ENCODE results near the gene BUD31. TPM values are rescaled to one million over a fixed set of nuclear protein-coding genes. Genes with fewer than 3 reads are reported as not detected.

Gene BUD31
- total and polyA plus RNA-seq, 2 of the 8 experiments (the other 6 are each of a cell fraction or from before 2014, with no cell fraction given), result 46.7 to 114 TPM

DNA sequence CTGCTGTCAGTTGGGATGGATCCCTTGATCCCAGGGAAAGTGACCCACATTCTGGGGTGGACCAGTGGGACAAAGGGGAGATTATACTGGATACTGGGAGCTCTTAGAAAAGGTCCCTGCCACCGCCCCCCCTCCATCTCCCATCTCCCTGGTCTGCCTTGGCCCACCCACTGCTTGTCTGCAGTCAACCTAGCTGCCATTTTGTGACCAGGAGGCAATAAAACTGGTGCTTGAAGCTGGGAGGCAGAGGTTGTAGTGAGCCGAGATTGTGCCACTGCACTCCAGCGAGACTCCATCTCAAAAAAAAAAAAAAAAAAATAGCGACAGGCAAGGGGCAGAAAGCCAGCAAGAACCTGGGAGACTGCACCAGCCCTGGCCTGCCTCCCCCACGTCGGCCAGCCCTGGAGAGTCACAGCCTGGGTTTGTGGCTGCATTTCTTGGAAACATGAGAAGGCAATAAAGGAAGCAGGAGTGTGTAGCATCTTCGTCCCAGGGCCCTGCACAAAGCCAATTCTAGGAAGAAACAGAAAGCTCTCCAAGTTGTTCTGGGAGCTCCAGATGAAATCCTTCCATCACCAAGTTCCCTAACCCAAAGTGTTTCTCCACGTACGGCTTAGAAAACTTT is 38.9 kb upstream of the BUD31 start:
- Histone ChIP-seq H3K23ac (ENCODE audit: insufficient read length) (no peak overlapping the region), H3K56ac (replicated peaks; ENCODE audit: insufficient read length, low read depth, low read length) (no peak overlapping the region), H3K27ac (ENCODE audit: low read depth, low read length) (no peak overlapping the region), H2AFZ (ENCODE audit: low read length) (no peak overlapping the region), H3K14ac (ENCODE audit: insufficient read length) (no peak overlapping the region), H2BK15ac (ENCODE audit: low read length) (no peak overlapping the region), H3K9me3 (ENCODE audit: insufficient read depth in 2 of 2, low read depth in 1 of 2, low read length in 1 of 2) (no peaks in the 10 kb centered on the region), H3K9ac (replicated peaks in 1 of 4; ENCODE audit: extremely low read depth in 1 of 4, low read depth in 3 of 4, low read length in 3 of 4) (no peak overlapping the region), H3K4me3 (ENCODE audit: extremely low read depth in 1 of 4, insufficient read depth in 2 of 4, low read depth in 3 of 4, low read length in 4 of 4) (no peak overlapping the region), H3K4ac (replicated peaks; ENCODE audit: insufficient read length, low read depth, low read length) (no peak overlapping the region), H3K4me1 (replicated peaks in 1 of 4; ENCODE audit: control insufficient read depth in 3 of 4, insufficient read depth in 4 of 4, low read length in 3 of 4) (peaks cover 0 to 9% (median 5%) of the 10 kb centered on the region in 4 experiments; a peak in 6 of 7 replicates), H3K27me3 (replicated peaks in 1 of 4; ENCODE audit: control insufficient read depth in 3 of 4, extremely low read depth in 1 of 4, insufficient read depth in 3 of 4, low read length in 3 of 4) (no peaks in the 10 kb centered on the region), H2BK20ac (ENCODE audit: low read length) (no peak overlapping the region), H2BK12ac (ENCODE audit: low read depth, low read length) (no peak overlapping the region), H2BK120ac (replicated peaks; ENCODE audit: low read depth, low read length) (no peak overlapping the region), H4K8ac (ENCODE audit: extremely low read depth, insufficient read depth, low read length) (no peak overlapping the region), H3K79me1 (ENCODE audit: low read depth, low read length) (no peaks in the 10 kb centered on the region), H2AK5ac (ENCODE audit: low read depth, low read length) (no peak overlapping the region), H4K91ac (replicated peaks; ENCODE audit: insufficient read length, low read length) (no peak overlapping the region), H4K5ac (ENCODE audit: insufficient read length, low read depth, low read length) (no peak overlapping the region), H4K20me1 (replicated peaks in 1 of 2; ENCODE audit: control insufficient read depth in 1 of 2, insufficient read depth in 2 of 2, low read length in 2 of 2) (peaks cover 0 to 2% of the 10 kb centered on the region in 2 experiments), H3K23me2 (ENCODE audit: low read depth, low read length) (0 out of 2 replicates have a peak, but pooled peaks cover 6% of the 10 kb centered on the region), H3K18ac (ENCODE audit: extremely low read depth, low read length) (no peak overlapping the region), H2BK5ac (ENCODE audit: low read depth, low read length) (no peak overlapping the region; the same call in 1 of the 2 replicates), H3K36me3 (ENCODE audit: control insufficient read depth in 2 of 4, insufficient read depth in 4 of 4, low read length in 3 of 4) (peaks cover 0 to 2% (median 1%) of the 10 kb centered on the region in 4 experiments; a peak in 4 of 8 replicates), H3K4me2 (ENCODE audit: insufficient read depth in 1 of 2, low read depth in 2 of 2, low read length in 2 of 2) (no peak overlapping the region), H3K79me2 (ENCODE audit: control insufficient read depth in 1 of 2, insufficient read depth in 2 of 2, low read length in 2 of 2) (no peaks in the 10 kb centered on the region)
- ChIA-PET CTCF (ENCODE audit: partially characterized antibody) (interaction anchor here (0.6 to 1.2 kb wide), 4 partner anchors 10 to 542 kb away, joined by 3 to 4 read pairs (median 3); no protein-coding TSS in a partner anchor), POLR2A (ENCODE audit: partially characterized antibody) (interaction anchor here (0.6 to 4.1 kb wide), 5 partner anchors 10 to 279 kb away, joined by 3 to 18 read pairs (median 3); partner anchors contain the start of genes BUD31 and PDAP1)
- DNase-seq (ENCODE audit: low read depth in 1 of 2, low spot score in 2 of 2) (no peak), FAIRE-seq (no peak)
- WGBS, 2 experiments (ENCODE audit: extremely low coverage in 1 of 2, insufficient coverage in 1 of 2, insufficient read length in 1 of 2, insufficient replicate concordance in 2 of 2, low coverage in 1 of 2, low lambda C conversion rate in 2 of 2, missing lambda C conversion rate in 1 of 2), result 83% methylated on average over 8 of the region's 9 CpGs; no CpG with 5 or more reads in 1 of the 2 experiments
- no peak for TF ChIP-seq POU5F1 (IDR thresholded peaks at IDR 0.05; ENCODE audit: low read depth, low read length)
- TF ChIP-seq EGR1 (IDR thresholded peaks at IDR 0.05; ENCODE audit: borderline replicate concordance, low read depth, low read length), result no peak
- no peak for TF ChIP-seq RXRA (IDR thresholded peaks at IDR 0.05; ENCODE audit: insufficient read depth, low read depth, low read length)
- TF ChIP-seq TAF7 (optimal IDR thresholded peaks at IDR 0.05; ENCODE audit: borderline replicate concordance, low read depth, low read length), result no peak
- no peak for TF ChIP-seq SRF (IDR thresholded peaks at IDR 0.05; ENCODE audit: low read depth, low read length)
